Midbrain (tissue), 1 donor: ENCODE results near the gene HOXC13.

Experiments
- DNase-seq: peaks from one replicate; lab custom pipeline; 2025; lab: John Stamatoyannopoulos, UW

Gene HOXC13

GRCh38 chr12:53995378-53996239 lies 57.0 kb downstream of the HOXC13 start:
- no peak for DNase-seq
